Neuronal stem cell (in vitro differentiated cells): ENCODE measurements around the gene DUSP22.

Source experiments
- DNase-seq: peaks from one replicate; pipeline ENCODE4 v3.0.0-alpha.2; 2013; ENCODE audit warnings: low spot score
- H2AFZ ChIP-seq: one replicate; pipeline ENCODE4 v1.6.1; 2013; ENCODE audit warnings: mild to moderate bottlenecking, low read length, inconsistent platforms
- H2AK5ac ChIP-seq: 2 replicates; pipeline ENCODE4 v1.6.1; 2013; ENCODE audit warnings: low read depth, mild to moderate bottlenecking, inconsistent platforms, low read length, moderate library complexity, mixed read lengths
- H2BK120ac ChIP-seq: 2 replicates; pipeline ENCODE4 v1.6.1; 2013; ENCODE audit warnings: low read depth, mild to moderate bottlenecking, inconsistent platforms, low read length, moderate library complexity, mixed read lengths
- H2BK12ac ChIP-seq: one replicate; pipeline ENCODE4 v1.6.1; 2013; ENCODE audit warnings: low read length, inconsistent platforms
- H2BK15ac ChIP-seq: 2 replicates; pipeline ENCODE4 v1.6.1; 2013; ENCODE audit warnings: mild to moderate bottlenecking, low read length, inconsistent platforms, mixed read lengths
- H2BK5ac ChIP-seq: one replicate; pipeline ENCODE4 v1.6.1; 2013; ENCODE audit warnings: inconsistent platforms, mild to moderate bottlenecking, low read length, moderate library complexity
- H3K14ac ChIP-seq: one replicate; pipeline ENCODE4 v1.6.1; 2013; ENCODE audit warnings: low read length, inconsistent platforms
- H3K18ac ChIP-seq: 2 replicates; pipeline ENCODE4 v1.6.1; 2013; ENCODE audit warnings: low read length, inconsistent platforms
- H3K23ac ChIP-seq: 2 replicates; pipeline ENCODE4 v1.6.1; 2013; ENCODE audit warnings: low read depth, mild to moderate bottlenecking, mixed read lengths, low read length, inconsistent platforms; ENCODE audit not compliant: poor library complexity
- H3K27ac ChIP-seq: replicated peaks from 3 replicates; pipeline ENCODE4 v1.5.1; 2013; ENCODE audit warnings: low read length, inconsistent platforms
- H3K27me3 ChIP-seq, 3 experiments: 2 replicates each; pipeline ENCODE4 v1.6.1; 2013; ENCODE audit warnings: low read length in 3 of 3, mild to moderate bottlenecking in 2 of 3, inconsistent platforms in 1 of 3, low read depth in 1 of 3, mixed read lengths in 1 of 3, moderate library complexity in 1 of 3; ENCODE audit not compliant: control insufficient read depth in 3 of 3, insufficient read depth in 3 of 3
- H3K36me3 ChIP-seq, 2 donors: replicated peaks in 1 of 2; 2 replicates each; pipeline ENCODE4 v1.6.1; 2013; ENCODE audit warnings: low read length in 2 of 2; ENCODE audit not compliant: control insufficient read depth in 2 of 2, insufficient read depth in 2 of 2
- H3K4ac ChIP-seq: 2 replicates; pipeline ENCODE4 v1.6.1; 2013; ENCODE audit warnings: inconsistent platforms, mild to moderate bottlenecking, low read length, moderate library complexity
- H3K4me1 ChIP-seq, 2 donors: 1 replicate in 1 of 2; 2 replicates in 1 of 2; pipeline ENCODE4 v1.6.1; 2013; ENCODE audit warnings: low read length in 2 of 2, low read depth in 1 of 2; ENCODE audit not compliant: control insufficient read depth in 2 of 2, insufficient read depth in 1 of 2
- H3K4me2 ChIP-seq: one replicate; pipeline ENCODE4 v1.6.1; 2013; ENCODE audit warnings: mild to moderate bottlenecking, low read length, inconsistent platforms; ENCODE audit not compliant: insufficient read depth, poor library complexity, severe bottlenecking
- H3K4me3 ChIP-seq, 2 donors: 2 replicates each; pipeline ENCODE4 v1.5.1; 2013; ENCODE audit warnings: low read length in 2 of 2, mild to moderate bottlenecking in 2 of 2, inconsistent platforms in 1 of 2, moderate library complexity in 1 of 2
- H3K79me1 ChIP-seq: one replicate; pipeline ENCODE4 v1.6.1; 2013; ENCODE audit warnings: low read depth, mild to moderate bottlenecking, inconsistent platforms, low read length, moderate library complexity
- H3K9ac ChIP-seq: one replicate; pipeline ENCODE4 v1.6.1; 2013; ENCODE audit warnings: mild to moderate bottlenecking, low read depth, low read length, inconsistent platforms; ENCODE audit not compliant: poor library complexity
- H3K9me3 ChIP-seq, 2 donors: replicated peaks in 1 of 2; 2 replicates each; pipeline versions ENCODE3 to v1.6.1; 2013; ENCODE audit warnings: low read length in 2 of 2, mild to moderate bottlenecking in 2 of 2, inconsistent platforms in 1 of 2, low read depth in 1 of 2, mixed read lengths in 1 of 2, moderate library complexity in 1 of 2; ENCODE audit not compliant: control insufficient read depth in 2 of 2, insufficient read depth in 1 of 2
- H4K8ac ChIP-seq: one replicate; pipeline ENCODE4 v1.6.1; 2013; ENCODE audit warnings: low read depth, mild to moderate bottlenecking, inconsistent platforms, low read length, moderate library complexity
- H4K91ac ChIP-seq: one replicate; pipeline ENCODE4 v1.6.1; 2013; ENCODE audit warnings: low read length, low read depth, mild to moderate bottlenecking, inconsistent platforms; ENCODE audit not compliant: poor library complexity
- WGBS, 2 donors: extraction: QIAGEN DNeasy Blood & Tissue Kit; methylation state at CpG; one replicate each; pipeline ENCODE4 v1.1.7; 2013; ENCODE audit warnings: missing lambda C conversion rate in 2 of 2, mixed read lengths in 1 of 2; ENCODE audit not compliant: insufficient read length in 2 of 2, insufficient replicate concordance in 1 of 2; ENCODE audit errors: extremely low coverage in 2 of 2; 5-methylcytosine and 5-hydroxymethylcytosine counted together

DUSP22 gene

GRCh38 chr6:308307-308706 lies 16.0 kb downstream of the DUSP22 start:
- Histone ChIP-seq H3K4me2 (no peak overlapping the region), H2BK5ac (no peak overlapping the region), H3K36me3 (peaks cover 0 to 2% of the 10 kb centered on the region in 2 donors), H2BK15ac (no peak overlapping the region), H2AK5ac (no peak overlapping the region), H2BK120ac (no peak overlapping the region), H3K9me3 (peaks cover 0 to 34% of the 10 kb centered on the region in 2 donors), H2BK12ac (no peak overlapping the region), H4K8ac (no peak overlapping the region), H3K4ac (no peak overlapping the region), H3K18ac (no peak overlapping the region), H3K14ac (no peak overlapping the region), H3K27ac (no peak overlapping the region), H3K4me1 (no peaks in the 10 kb centered on the region), H3K27me3 (no peaks in the 10 kb centered on the region), H3K4me3 (peak overlapping the region in 1 of 2 donors; percentile 21), H2AFZ (no peak overlapping the region), H3K79me1 (peaks cover 2% of the 10 kb centered on the region), H3K23ac (no peak overlapping the region), H3K9ac (no peak overlapping the region), H4K91ac (no peak overlapping the region)
- no CpG with 5 or more reads among the region's 10 CpGs for WGBS, 2 donors
- no peak for DNase-seq

GRCh38 chr6:308768-309167 lies 16.5 kb downstream of the DUSP22 start:
- Histone ChIP-seq H3K14ac (no peak overlapping the region), H3K4ac (no peak overlapping the region)

DNA sequence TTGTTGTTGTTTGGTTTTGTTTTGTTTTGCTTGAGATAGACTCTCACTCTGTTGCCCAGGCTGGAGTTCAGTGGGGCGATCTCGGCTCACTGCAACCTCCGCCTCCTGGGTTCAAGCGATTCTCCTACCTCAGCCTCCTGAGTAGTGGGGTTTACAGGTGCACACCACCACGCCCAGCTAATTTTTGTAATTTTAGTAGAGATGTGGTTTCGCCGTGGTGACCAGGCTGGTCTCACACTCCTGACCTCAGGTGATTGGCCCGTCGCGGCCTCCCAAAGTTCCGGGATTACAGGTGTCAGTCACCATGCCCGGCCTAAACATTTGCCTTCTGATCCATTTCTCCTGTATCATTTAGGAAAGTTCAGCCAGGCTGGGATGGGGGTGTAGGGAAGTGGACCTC lies 17.7 kb downstream of the DUSP22 start:
- Histone ChIP-seq H3K36me3 (peaks cover 0 to 2% of the 10 kb centered on the region in 2 donors), H3K4me2 (no peak overlapping the region), H3K18ac (no peak overlapping the region), H3K27ac (no peak overlapping the region), H2AFZ (no peak overlapping the region), H3K9ac (no peak overlapping the region), H3K4ac (no peak overlapping the region), H3K4me1 (peaks cover 2 to 4% of the 10 kb centered on the region in 2 donors), H4K8ac (no peak overlapping the region), H3K9me3 (peaks cover 0 to 26% of the 10 kb centered on the region in 2 donors), H2BK5ac (no peak overlapping the region), H3K14ac (no peak overlapping the region), H2BK15ac (no peak overlapping the region), H2AK5ac (no peak overlapping the region), H2BK120ac (no peak overlapping the region), H3K4me3 (no peak overlapping the region), H4K91ac (no peak overlapping the region), H2BK12ac (no peak overlapping the region), H3K27me3 (no peaks in the 10 kb centered on the region), H3K23ac (peak overlapping the region; percentile 12), H3K79me1 (no peaks in the 10 kb centered on the region)
- WGBS, 2 donors, result no CpG with 5 or more reads among the region's 12 CpGs
- no peak for DNase-seq

More at GRCh38 chr6:308768-309167, 16.5 kb downstream of the DUSP22 start:
- H3K36me3 ChIP-seq, result peaks cover 0 to 2% of the 10 kb centered on the region in 2 donors
- H2BK15ac ChIP-seq, result no peak overlapping the region
- no peak overlapping the region for H3K18ac ChIP-seq
- H4K8ac ChIP-seq, result no peak overlapping the region
- H3K4me3 ChIP-seq, result no peak overlapping the region
- no CpG with 5 or more reads among the region's 8 CpGs for WGBS, 2 donors
- H3K79me1 ChIP-seq, result peaks cover 2% of the 10 kb centered on the region
- no peak overlapping the region for H3K4me2 ChIP-seq
- no peak overlapping the region for H2AFZ ChIP-seq
- H3K4me1 ChIP-seq, result peaks cover 0 to under 1% of the 10 kb centered on the region in 2 donors
- H3K9ac ChIP-seq, result no peak overlapping the region
- peaks cover 0 to 30% of the 10 kb centered on the region in 2 donors for H3K9me3 ChIP-seq
- no peak overlapping the region for H2AK5ac ChIP-seq
- H2BK12ac ChIP-seq, result no peak overlapping the region
- no peak overlapping the region for H2BK5ac ChIP-seq
- H3K23ac ChIP-seq, result no peak overlapping the region
- no peak for DNase-seq
- H3K27ac ChIP-seq, result no peak overlapping the region
- no peaks in the 10 kb centered on the region for H3K27me3 ChIP-seq
- H2BK120ac ChIP-seq, result no peak overlapping the region
- no peak overlapping the region for H4K91ac ChIP-seq

- Histone ChIP-seq H3K18ac (no peak overlapping the region), H4K91ac (no peak overlapping the region), H3K4me1 (peaks cover 2 to 4% of the 10 kb centered on the region in 2 donors), H3K23ac (no peak overlapping the region), H2BK120ac (no peak overlapping the region), H3K4me2 (no peak overlapping the region), H3K79me1 (no peaks in the 10 kb centered on the region), H2AK5ac (no peak overlapping the region), H3K14ac (no peak overlapping the region), H3K27ac (no peak overlapping the region), H4K8ac (no peak overlapping the region), H3K9me3 (peaks cover 0 to 27% of the 10 kb centered on the region in 2 donors), H2AFZ (no peak overlapping the region), H3K9ac (no peak overlapping the region), H2BK12ac (no peak overlapping the region), H3K4me3 (no peak overlapping the region), H2BK5ac (no peak overlapping the region), H3K4ac (no peak overlapping the region), H3K36me3 (peaks cover 0 to 2% of the 10 kb centered on the region in 2 donors), H2BK15ac (no peak overlapping the region), H3K27me3 (no peaks in the 10 kb centered on the region)
- no CpG with 5 or more reads among the region's 2 CpGs for WGBS, 2 donors
- no peak for DNase-seq
Observed at GRCh38 chr6:310671-311070, 18.4 kb downstream of the DUSP22 start.
